Upper lobe of left lung (tissue), 4 donors: ENCODE measurements around the gene TGFBR3.

Experiments
- POLR2A ChIP-seq, 4 donors: fragments of 450-650 bp; IDR thresholded peaks; one replicate each; pipeline ENCODE4 v1.5.1; 2016 to 2017; ENCODE audit warnings: antibody characterized with exemption in 4 of 4, mild to moderate bottlenecking in 2 of 4
- TF ChIP-seq, protein P1 (sequence below), 6 experiments: fragments of 450-650 bp in 4 of 6; fragments of 200-600 bp in 2 of 6; sonication (generic) in 2 of 6; IDR thresholded peaks; one replicate each; pipeline ENCODE4 v1.5.1; 2016 to 2019; ENCODE audit warnings: antibody characterized with exemption in 6 of 6

GRCh38 chr1:91783423-91784170 is 102.4 kb downstream of the TGFBR3 start:
- TF ChIP-seq, protein P1, sequence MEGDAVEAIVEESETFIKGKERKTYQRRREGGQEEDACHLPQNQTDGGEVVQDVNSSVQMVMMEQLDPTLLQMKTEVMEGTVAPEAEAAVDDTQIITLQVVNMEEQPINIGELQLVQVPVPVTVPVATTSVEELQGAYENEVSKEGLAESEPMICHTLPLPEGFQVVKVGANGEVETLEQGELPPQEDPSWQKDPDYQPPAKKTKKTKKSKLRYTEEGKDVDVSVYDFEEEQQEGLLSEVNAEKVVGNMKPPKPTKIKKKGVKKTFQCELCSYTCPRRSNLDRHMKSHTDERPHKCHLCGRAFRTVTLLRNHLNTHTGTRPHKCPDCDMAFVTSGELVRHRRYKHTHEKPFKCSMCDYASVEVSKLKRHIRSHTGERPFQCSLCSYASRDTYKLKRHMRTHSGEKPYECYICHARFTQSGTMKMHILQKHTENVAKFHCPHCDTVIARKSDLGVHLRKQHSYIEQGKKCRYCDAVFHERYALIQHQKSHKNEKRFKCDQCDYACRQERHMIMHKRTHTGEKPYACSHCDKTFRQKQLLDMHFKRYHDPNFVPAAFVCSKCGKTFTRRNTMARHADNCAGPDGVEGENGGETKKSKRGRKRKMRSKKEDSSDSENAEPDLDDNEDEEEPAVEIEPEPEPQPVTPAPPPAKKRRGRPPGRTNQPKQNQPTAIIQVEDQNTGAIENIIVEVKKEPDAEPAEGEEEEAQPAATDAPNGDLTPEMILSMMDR (IDR thresholded peaks at IDR 0.05): no peak
- no peak for TF ChIP-seq POLR2A (IDR thresholded peaks at IDR 0.05)
